NCI-H2171 (cell line): ENCODE measurements around the gene TK1.
"Not testable (repeated sequence)": the region's sequence is repeated elsewhere in the genome, so short reads cannot be mapped to it uniquely, and the experiment has no call there.

ENCODE experiments used
- DNase-seq: peaks from one replicate; lab custom pipeline; 2025; lab: John Stamatoyannopoulos, UW

Gene TK1

GRCh38 chr17:78176548-78177025 is 10.3 kb downstream of the TK1 start:
- DNase-seq: no peak

- DNase-seq: no peak
Observed at GRCh38 chr17:78175643-78175981, 11.2 kb downstream of the TK1 start.

GRCh38 chr17:78174870-78175642 is 11.8 kb downstream of the TK1 start:
- DNase-seq: peak; percentile 55

GRCh38 chr17:78174346-78174869 is 12.4 kb downstream of the TK1 start:
- DNase-seq: no peak

- DNase-seq: no peak
Observed at GRCh38 chr17:78173097-78173715, 13.6 kb downstream of the TK1 start.

- no peak for DNase-seq
Observed at GRCh38 chr17:78172249-78173051, 14.4 kb downstream of the TK1 start.

- not testable (repeated sequence) for DNase-seq
Observed at GRCh38 chr17:78171591-78172248, 15.1 kb downstream of the TK1 start.

- no peak for DNase-seq
Observed at GRCh38 chr17:78170692-78171590, 15.9 kb downstream of the TK1 start.

GRCh38 chr17:78168903-78169793 is 17.7 kb downstream of the TK1 start:
- DNase-seq: peak; percentile 15

- DNase-seq: peak; percentile 85
Observed at GRCh38 chr17:78168242-78168902, 18.5 kb downstream of the TK1 start, which contains the start of gene SYNGR2. SYNGR2 (plus strand) TSS chr17:78168581; CDS start chr17:78168617, 36 bp downstream.

GRCh38 chr17:78166416-78166815 is 20.4 kb downstream of the TK1 start:
- peak; percentile 73 for DNase-seq

GRCh38 chr17:78164748-78165607 is 21.9 kb downstream of the TK1 start:
- no peak for DNase-seq

- DNase-seq: no peak
Observed at GRCh38 chr17:78163881-78164747, 22.7 kb downstream of the TK1 start.

- no peak for DNase-seq
Observed at GRCh38 chr17:78159575-78160158, 27.2 kb downstream of the TK1 start.

- DNase-seq: no peak
Observed at GRCh38 chr17:78154903-78155811, 31.7 kb downstream of the TK1 start.

- no peak for DNase-seq
Observed at GRCh38 chr17:78151514-78152008, 35.3 kb downstream of the TK1 start.
